Measurements from ENCODE around the gene COA4. TPM values are rescaled to one million over a fixed set of nuclear protein-coding genes. Genes with fewer than 3 reads are reported as not detected.

COA4 gene
- total RNA-seq = 10 to 100 TPM; 51.9 to 92.0 (median 75.7) TPM

- ATAC-seq (ENCODE audit: low FRiP score) = peak; percentile 97
- DNase-seq (ENCODE audit: low spot score) = peak; percentile 76
- TF ChIP-seq CTCF (IDR thresholded peaks at IDR 0.05) = no peak
Measured at GRCh38 chr11:73876424-73877310, at the start of gene COA4, which contains the start of gene PAAF1. Gene COA4, minus strand, starts transcription at chr11:73876846. Its CDS starts 3,468 bp downstream, at chr11:73873378. Gene PAAF1, plus strand, starts transcription at chr11:73876999. Its CDS starts 23 bp downstream, at chr11:73877022.

DNA sequence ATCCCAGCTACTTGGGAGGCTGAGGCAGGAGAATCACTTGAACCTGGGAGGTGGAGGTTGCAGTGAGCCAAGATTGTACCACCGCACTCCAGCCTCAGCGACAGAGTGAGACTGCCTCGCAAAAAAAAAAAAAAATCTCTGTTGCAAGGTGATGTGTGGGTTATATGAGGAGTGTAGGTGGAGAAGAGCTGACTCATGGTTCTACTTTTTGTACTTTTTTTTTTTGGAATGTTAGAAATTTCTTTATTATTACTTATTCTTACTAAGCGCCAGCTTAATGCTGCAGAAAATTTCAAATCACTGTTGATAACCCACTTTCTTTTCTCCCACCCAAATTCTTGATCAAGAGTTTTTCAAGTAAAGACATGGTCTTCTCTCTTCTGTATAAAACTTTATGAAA lies 44.5 kb upstream of the COA4 start:
- no peak for DNase-seq (ENCODE audit: low spot score)
- TF ChIP-seq CTCF (IDR thresholded peaks at IDR 0.05) = no peak
- no peak for ATAC-seq (ENCODE audit: low FRiP score)

GRCh38 chr11:73916435-73916834 lies 39.8 kb upstream of the COA4 start:
- ATAC-seq (ENCODE audit: low FRiP score) (peak; percentile 57), DNase-seq (ENCODE audit: low spot score) (no peak)
- no peak for TF ChIP-seq CTCF (IDR thresholded peaks at IDR 0.05)

DNA sequence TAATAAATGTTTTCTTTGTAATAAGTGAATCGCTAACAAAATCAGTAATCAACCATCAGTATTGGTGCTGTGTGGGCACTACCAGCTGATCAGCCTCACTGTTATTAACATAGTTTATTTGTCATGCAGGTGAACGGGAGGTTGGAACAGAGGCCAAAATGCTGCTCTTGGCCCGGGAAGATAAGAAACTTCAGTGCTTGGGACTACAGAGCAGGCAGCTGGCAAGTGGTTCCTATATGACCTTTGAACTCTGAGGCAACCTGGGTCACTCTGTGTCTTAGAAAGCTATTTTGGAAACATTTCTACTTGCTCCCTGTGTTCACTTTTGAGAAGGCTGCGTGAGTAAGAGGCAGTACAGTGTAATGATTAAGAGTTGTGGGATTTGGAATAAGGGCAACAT lies 37.6 kb upstream of the COA4 start:
- DNase-seq (ENCODE audit: low spot score) (no peak), ATAC-seq (ENCODE audit: low FRiP score) (no peak)
- TF ChIP-seq CTCF (IDR thresholded peaks at IDR 0.05) = no peak

- DNase-seq (ENCODE audit: low spot score) (no peak), ATAC-seq (ENCODE audit: low FRiP score) (no peak)
- TF ChIP-seq CTCF (IDR thresholded peaks at IDR 0.05) = no peak
Measured at GRCh38 chr11:73913472-73913871, 36.8 kb upstream of the COA4 start.

GRCh38 chr11:73912026-73912425 lies 35.4 kb upstream of the COA4 start:
- ATAC-seq (ENCODE audit: low FRiP score) (no peak), DNase-seq (ENCODE audit: low spot score) (no peak)
- TF ChIP-seq CTCF (IDR thresholded peaks at IDR 0.05) = no peak

- peak; percentile 68 for ATAC-seq (ENCODE audit: low FRiP score)
- TF ChIP-seq CTCF (IDR thresholded peaks at IDR 0.05) = no peak
- DNase-seq (ENCODE audit: low spot score) = no peak
Measured at GRCh38 chr11:73907191-73907590, 30.5 kb upstream of the COA4 start.

All from omental fat pad (tissue), 4 donors.